ENCODE results near the gene TMEM52.

- TF ChIP-seq CTCF (IDR thresholded peaks at IDR 0.05; ENCODE audit: borderline replicate concordance, extremely low read depth, low read length, poor library complexity, severe bottlenecking) = no peak
- TF ChIP-seq EZH2 (IDR thresholded peaks at IDR 0.05; ENCODE audit: borderline replicate concordance, low read depth, low read length, severe bottlenecking) = no peak
These were observed 41.1 kb downstream of the TMEM52 start for GRCh38 chr1:1877865-1878436.

Data from DND-41 (cell line).